ENCODE measurements around the gene SMG6. TPM values are rescaled to one million over a fixed set of nuclear protein-coding genes. Genes with fewer than 3 reads are reported as not detected.

The SMG6 gene
- total RNA-seq, 1 experiment from 2014 or later, result 28.6 TPM

GRCh38 chr17:2197271-2197670, 106.3 kb downstream of the SMG6 start:
- no peak overlapping the region for H2AFZ ChIP-seq (ENCODE audit: low read length)

More at GRCh38 chr17:2197271-2197670, 106.3 kb downstream of the SMG6 start:
- Histone ChIP-seq H3K27me3 (ENCODE audit: insufficient read depth, low read length) (no peaks in the 10 kb centered on the region), H2AK5ac (ENCODE audit: insufficient read length, low read length) (no peak overlapping the region), H4K8ac (replicated peaks; ENCODE audit: insufficient read length, low read depth, low read length) (no peak overlapping the region), H3T11ph (ENCODE audit: low read length) (no peak overlapping the region), H2BK120ac (ENCODE audit: low read depth, low read length, poor library complexity, severe bottlenecking) (no peak overlapping the region), H3K4me2 (ENCODE audit: insufficient read depth, insufficient read length, low read length) (no peak overlapping the region), H3K9ac (ENCODE audit: extremely low read depth, insufficient read length, low read length) (no peak overlapping the region), H2BK12ac (ENCODE audit: insufficient read length, low read depth, low read length) (no peak overlapping the region), H4K91ac (ENCODE audit: insufficient read length, low read depth, low read length) (no peak overlapping the region), H3K4ac (ENCODE audit: low read depth, low read length) (no peak overlapping the region), H3K23me2 (ENCODE audit: insufficient read length, low read depth, low read length, poor library complexity, severe bottlenecking) (no peaks in the 10 kb centered on the region), H3K18ac (ENCODE audit: insufficient read length, low read depth, low read length) (no peak overlapping the region), H3K79me1 (ENCODE audit: insufficient read depth, low read depth, low read length, poor library complexity, severe bottlenecking) (no peaks in the 10 kb centered on the region), H2BK15ac (ENCODE audit: low read depth, low read length) (no peak overlapping the region), H3K23ac (ENCODE audit: insufficient read length, low read depth, low read length) (no peak overlapping the region), H2BK20ac (ENCODE audit: low read depth, low read length, poor library complexity, severe bottlenecking) (no peak overlapping the region), H3K79me2 (ENCODE audit: insufficient read depth, low read length) (no peaks in the 10 kb centered on the region), H3K4me1 (ENCODE audit: insufficient read depth, low read length) (no peaks in the 10 kb centered on the region; the same call in 1 of the 2 replicates), H3K27ac (ENCODE audit: insufficient read length, low read depth, low read length) (no peak overlapping the region), H3K56ac (ENCODE audit: insufficient read length, low read depth, low read length) (no peak overlapping the region), H4K20me1 (ENCODE audit: control insufficient read depth, insufficient read depth, insufficient read length) (no peaks in the 10 kb centered on the region), H3K14ac (ENCODE audit: insufficient read depth, low read length) (no peak overlapping the region), H3K9me3 (ENCODE audit: control insufficient read depth, low read depth, low read length) (no peaks in the 10 kb centered on the region), H2BK5ac (ENCODE audit: insufficient read length, low read length) (no peak overlapping the region), H4K5ac (ENCODE audit: insufficient read length, low read depth, low read length) (no peak overlapping the region)
- no CpG with 5 or more reads among the region's 6 CpGs for WGBS (ENCODE audit: extremely low coverage, insufficient read length, low lambda C conversion rate)
- DNase-seq, result no peak
- no peak for TF ChIP-seq CTCF (conservative IDR thresholded peaks at IDR 0.05)
- H3K27me3 Mint-ChIP-seq (ENCODE audit: low read depth), result no peaks in the 10 kb centered on the region
- no peak overlapping the region for H3K4me3 Mint-ChIP-seq
- peaks cover 0 to 5% (median 4%) of the 10 kb centered on the region in 3 experiments; a peak in 5 of 7 replicates for H3K36me3 Mint-ChIP-seq (ENCODE audit: insufficient read depth in 1 of 3, low read depth in 3 of 3)
- H3K27ac Mint-ChIP-seq, result no peak overlapping the region
- peaks cover 19 to 23% of the 10 kb centered on the region in 2 experiments for H3K4me1 Mint-ChIP-seq
- H3K9me3 Mint-ChIP-seq, result no peaks in the 10 kb centered on the region
